Measurements from ENCODE around the gene CALCOCO1.

DNA sequence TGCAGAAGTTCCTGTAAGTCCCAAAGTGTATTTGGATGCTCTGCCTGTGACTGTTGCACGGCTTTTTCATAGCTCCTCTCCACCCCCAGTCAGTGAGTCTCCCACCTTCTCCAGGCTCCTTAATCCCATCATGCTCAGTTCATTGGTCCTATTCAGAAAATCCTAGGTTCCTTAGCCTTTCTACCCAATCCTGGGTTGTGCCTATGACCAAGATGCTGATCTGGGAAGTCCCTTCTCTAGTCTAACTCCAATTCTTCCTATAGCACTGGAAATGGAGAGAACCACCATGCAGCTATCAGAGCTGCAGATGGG lies 16.8 kb upstream of the CALCOCO1 start:
- TF ChIP-seq GATA2 (IDR thresholded peaks at IDR 0.05; ENCODE audit: low read depth, low read length) = no peak
- TF ChIP-seq GATA3 (IDR thresholded peaks at IDR 0.05; ENCODE audit: low read depth, low read length) = no peak
